HepG2 (cell line): ENCODE measurements around the gene GCH1. TPM values are rescaled to one million over a fixed set of nuclear protein-coding genes. Genes with fewer than 3 reads are reported as not detected.

ENCODE experiments used
- ATAC-seq: fragments of 200-7000 bp; cut with Tn5 transposase; 3 replicates; pipeline ENCODE4 v1.9.1; 2020; ENCODE audit warnings: mild to moderate bottlenecking, moderate library complexity
- BruUV-seq: library from RNA; stranded (reverse); fragments of 400-500 nt; replicated peaks from 2 replicates; lab custom pipeline; 2021; lab: Mats Ljungman, UMichigan
- CTCF ChIA-PET: fragments of 300-600 bp; formaldehyde crosslinking; extraction: SDS; loops from one replicate; lab custom pipeline; 2021; ENCODE audit warnings: low total read pairs, inconsistent platforms, low intra/inter-chr PET ratio; lab: Yijun Ruan, JAX
- POLR2A ChIA-PET: fragments of 350-600 bp; sonication (Branson Sonifier 250); formaldehyde crosslinking; loops from one replicate; lab custom pipeline; 2020; ENCODE audit warnings: antibody characterized with exemption, inconsistent platforms; lab: Yijun Ruan, JAX
- DNase-seq: peaks from one replicate; pipeline ENCODE4 v3.0.0-alpha.2; 2015; ENCODE audit warnings: low spot score
- FAIRE-seq: peaks from 3 replicates; lab custom pipeline; 2011; peaks lifted over from hg19 to GRCh38; lab: Jason Lieb, UNC
- H2AFZ ChIP-seq: one replicate; pipeline ENCODE4 v1.6.1; 2011; ENCODE audit warnings: low read length, inconsistent platforms
- H3K27ac ChIP-seq: fragments of 300-600 bp; 3 replicates; pipeline ENCODE4 v1.8.0; 2011; ENCODE audit warnings: mixed run types, mild to moderate bottlenecking, mixed read lengths, low read length, inconsistent platforms; ENCODE audit not compliant: insufficient read depth; ENCODE audit errors: extremely low read length
- H3K27me3 ChIP-seq, 2 experiments: fragments of 200-600 bp in 1 of 2; 2 replicates in 1 of 2; 3 replicates in 1 of 2; pipeline versions ENCODE4 v1.6.0 to v1.8.0; 2011; ENCODE audit warnings: low read length in 2 of 2, mild to moderate bottlenecking in 2 of 2, moderate library complexity in 2 of 2, inconsistent platforms in 1 of 2; ENCODE audit not compliant: insufficient read depth in 2 of 2, control insufficient read depth in 1 of 2
- H3K36me3 ChIP-seq, 2 experiments: fragments of 200-600 bp in 1 of 2; replicated peaks in 1 of 2; 2 replicates in 1 of 2; 3 replicates in 1 of 2; pipeline versions ENCODE4 v1.5.1 to v1.8.0; 2011; ENCODE audit warnings: low read length in 2 of 2, inconsistent platforms in 1 of 2; ENCODE audit not compliant: insufficient read depth in 2 of 2, control insufficient read depth in 1 of 2
- H3K4me1 ChIP-seq: 2 replicates; pipeline ENCODE4 v1.5.1; 2012; ENCODE audit warnings: low read length, inconsistent platforms; ENCODE audit not compliant: insufficient read depth
- H3K4me2 ChIP-seq: 2 replicates; pipeline ENCODE4 v1.6.0; 2011; ENCODE audit warnings: low read depth, low read length, inconsistent platforms
- H3K4me3 ChIP-seq, 3 experiments: fragments of 200-600 bp in 1 of 3; sonication (generic), shearing (Covaris generic) in 1 of 3; replicated peaks in 1 of 3; 2 replicates each; pipeline ENCODE4 v1.5.1; 2011 to 2016; ENCODE audit warnings: low read length in 3 of 3, inconsistent platforms in 2 of 3, low read depth in 2 of 3, mild to moderate bottlenecking in 2 of 3, control low read depth in 1 of 3, mixed read lengths in 1 of 3; ENCODE audit not compliant: insufficient read depth in 1 of 3
- H3K79me2 ChIP-seq: one replicate; pipeline ENCODE4 v1.6.1; 2011; ENCODE audit warnings: low read length, inconsistent platforms; ENCODE audit not compliant: insufficient read depth
- H3K9ac ChIP-seq: 2 replicates; pipeline ENCODE4 v1.6.0; 2011; ENCODE audit warnings: mild to moderate bottlenecking, low read depth, low read length, inconsistent platforms; ENCODE audit not compliant: insufficient read depth
- H3K9me3 ChIP-seq: 2 replicates; pipeline ENCODE4 v1.5.1; 2012; ENCODE audit warnings: mild to moderate bottlenecking, low read length
- H4K20me1 ChIP-seq: 2 replicates; pipeline ENCODE4 v1.6.0; 2011; ENCODE audit warnings: inconsistent platforms, mild to moderate bottlenecking, low read length, moderate library complexity; ENCODE audit not compliant: insufficient read depth
- BRCA1 ChIP-seq: sonication (generic); formaldehyde crosslinking; IDR thresholded peaks from 2 replicates; pipeline ENCODE4 v1.4.0; 2020; ENCODE audit warnings: missing genetic modification reagents
- CENPT ChIP-seq: sonication (generic); formaldehyde crosslinking; IDR thresholded peaks from 2 replicates; pipeline ENCODE4 v1.8.0; 2022; ENCODE audit warnings: low read depth, mild to moderate bottlenecking, moderate library complexity, missing genetic modification reagents
- ZNF792 ChIP-seq: IDR thresholded peaks from 2 replicates; pipeline ENCODE4 v1.6.1; 2016
- WGBS: methylation state at CpG from one replicate; pipeline ENCODE4 v1.1.6; 2017; ENCODE audit warnings: low lambda C conversion rate; 5-methylcytosine and 5-hydroxymethylcytosine counted together
- in situ Hi-C: cut with HindIII; loops from 2 replicates; pipeline ENCODE4 v1.10.0; 2017; ENCODE audit warnings: low pct_unique_long_range_greater_than_20kb; ENCODE audit not compliant: extremely low pct_ligation_motif_present
- intact Hi-C: fragments of 100-400 bp; cut with micrococcal nuclease; formaldehyde crosslinking; loops from one replicate; pipeline ENCODE4 v1.10.0; 2022; ENCODE audit not compliant: unreplicated experiment
- polyA plus RNA-seq, 8 experiments: library from polyadenylated mRNA; depleted of rRNA in 3 of 8; stranded (reverse) in 7 of 8; unstranded in 1 of 8; fragments of >200 nt; fragmentation: Illumina TruSeq in 4 of 8; extraction: Trizol in 4 of 8; gene quantifications; 2 replicates each; pipeline versions ENCODE4 v1.2.1 to v1.2.3, GENCODE V29; 2011 to 2016; ENCODE audit warnings: low read depth in 4 of 8, missing spikeins in 1 of 8, mixed read lengths in 1 of 8; ENCODE audit not compliant: insufficient read depth in 1 of 8
- total RNA-seq, 5 experiments: library from RNA; depleted of rRNA; stranded (reverse); fragments of >200 nt; fragmentation: Illumina TruSeq; extraction: Trizol; gene quantifications; 2 replicates each; pipeline ENCODE4 v1.2.3, GENCODE V29; 2016; ENCODE audit warnings: low read depth in 1 of 5
- TF ChIP-seq, protein P1 (sequence below): sonication (generic); formaldehyde crosslinking; IDR thresholded peaks from 2 replicates; pipeline ENCODE4 v1.4.0; 2020; ENCODE audit warnings: mild to moderate bottlenecking, missing genetic modification reagents
- TF ChIP-seq, protein P2 (sequence below): IDR thresholded peaks from 2 replicates; pipeline ENCODE4 v1.6.1; 2016; ENCODE audit warnings: low read depth, borderline replicate concordance
- TF ChIP-seq, protein P3 (sequence below): sonication (generic); formaldehyde crosslinking; IDR thresholded peaks from 2 replicates; pipeline ENCODE4 v1.4.0; 2020; ENCODE audit warnings: missing genetic modification reagents, borderline replicate concordance
- TF ChIP-seq, protein P4 (sequence below): sonication (generic); formaldehyde crosslinking; IDR thresholded peaks from 2 replicates; pipeline ENCODE4 v1.5.0; 2020; ENCODE audit warnings: missing genetic modification reagents

Gene GCH1
- total and polyA plus RNA-seq, 2 of the 13 experiments (the other 11 are each of a cell fraction or from before 2014, with no cell fraction given), result 15.0 to 25.2 TPM

DNA sequence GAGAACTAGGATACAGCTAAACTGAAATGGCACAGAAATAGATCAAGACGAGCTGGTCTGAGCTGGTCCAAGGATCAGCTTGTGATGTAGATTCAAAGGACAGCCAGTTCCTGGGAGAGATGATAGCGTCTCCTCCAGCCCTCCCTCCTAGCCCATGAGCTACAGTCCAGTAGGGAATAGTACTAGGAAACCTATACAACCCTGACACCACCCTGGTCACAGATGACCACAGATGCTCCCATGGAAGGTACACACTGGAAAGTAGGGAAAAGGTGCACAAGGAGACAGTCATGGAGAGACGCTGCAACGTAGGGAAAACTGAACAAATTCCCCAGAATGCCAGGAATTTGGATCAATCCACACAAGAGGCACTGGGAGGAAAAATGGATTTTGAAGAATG lies 6.9 kb downstream of the GCH1 start:
- H4K20me1 ChIP-seq, result peaks cover 1% of the 10 kb centered on the region; the same call in 1 of the 2 replicates
- peaks cover 50% of the 10 kb centered on the region for H3K79me2 ChIP-seq
- DNase-seq, result no peak
- 69% methylated on average over 4 of the region's 4 CpGs for WGBS
- H3K4me3 ChIP-seq, result no peak overlapping the region
- H3K9me3 ChIP-seq, result no peaks in the 10 kb centered on the region
- peak; percentile 69 for ATAC-seq
- ChIA-PET POLR2A (no interaction called here), CTCF (no interaction called here)
- no TSS peak for BruUV-seq
- FAIRE-seq, result no peak
- H3K36me3 ChIP-seq, result peaks cover 0 to 5% of the 10 kb centered on the region in 2 experiments; a peak in 3 of 5 replicates
- no peak overlapping the region for H3K4me2 ChIP-seq
- no peaks in the 10 kb centered on the region for H3K27me3 ChIP-seq
- in situ Hi-C loops, result no loop called here
- no peak overlapping the region for H3K27ac ChIP-seq
- H2AFZ ChIP-seq, result no peak overlapping the region
- intact Hi-C loops, result no loop called here
- TF ChIP-seq CENPT (CRISPR knock-in tag) (no peak), ZNF792 (no peak), BRCA1 (CRISPR knock-in tag) (no peak)
- TF ChIP-seq, protein P1, sequence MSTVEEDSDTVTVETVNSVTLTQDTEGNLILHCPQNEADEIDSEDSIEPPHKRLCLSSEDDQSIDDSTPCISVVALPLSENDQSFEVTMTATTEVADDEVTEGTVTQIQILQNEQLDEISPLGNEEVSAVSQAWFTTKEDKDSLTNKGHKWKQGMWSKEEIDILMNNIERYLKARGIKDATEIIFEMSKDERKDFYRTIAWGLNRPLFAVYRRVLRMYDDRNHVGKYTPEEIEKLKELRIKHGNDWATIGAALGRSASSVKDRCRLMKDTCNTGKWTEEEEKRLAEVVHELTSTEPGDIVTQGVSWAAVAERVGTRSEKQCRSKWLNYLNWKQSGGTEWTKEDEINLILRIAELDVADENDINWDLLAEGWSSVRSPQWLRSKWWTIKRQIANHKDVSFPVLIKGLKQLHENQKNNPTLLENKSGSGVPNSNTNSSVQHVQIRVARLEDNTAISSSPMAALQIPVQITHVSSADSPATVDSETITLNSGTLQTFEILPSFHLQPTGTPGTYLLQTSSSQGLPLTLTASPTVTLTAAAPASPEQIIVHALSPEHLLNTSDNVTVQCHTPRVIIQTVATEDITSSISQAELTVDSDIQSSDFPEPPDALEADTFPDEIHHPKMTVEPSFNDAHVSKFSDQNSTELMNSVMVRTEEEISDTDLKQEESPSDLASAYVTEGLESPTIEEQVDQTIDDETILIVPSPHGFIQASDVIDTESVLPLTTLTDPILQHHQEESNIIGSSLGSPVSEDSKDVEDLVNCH (CRISPR knock-in tag), result no peak
- TF ChIP-seq, protein P2, sequence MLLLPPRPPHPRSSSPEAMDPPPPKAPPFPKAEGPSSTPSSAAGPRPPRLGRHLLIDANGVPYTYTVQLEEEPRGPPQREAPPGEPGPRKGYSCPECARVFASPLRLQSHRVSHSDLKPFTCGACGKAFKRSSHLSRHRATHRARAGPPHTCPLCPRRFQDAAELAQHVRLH (CRISPR knock-in tag), result no peak
- TF ChIP-seq, protein P3, sequence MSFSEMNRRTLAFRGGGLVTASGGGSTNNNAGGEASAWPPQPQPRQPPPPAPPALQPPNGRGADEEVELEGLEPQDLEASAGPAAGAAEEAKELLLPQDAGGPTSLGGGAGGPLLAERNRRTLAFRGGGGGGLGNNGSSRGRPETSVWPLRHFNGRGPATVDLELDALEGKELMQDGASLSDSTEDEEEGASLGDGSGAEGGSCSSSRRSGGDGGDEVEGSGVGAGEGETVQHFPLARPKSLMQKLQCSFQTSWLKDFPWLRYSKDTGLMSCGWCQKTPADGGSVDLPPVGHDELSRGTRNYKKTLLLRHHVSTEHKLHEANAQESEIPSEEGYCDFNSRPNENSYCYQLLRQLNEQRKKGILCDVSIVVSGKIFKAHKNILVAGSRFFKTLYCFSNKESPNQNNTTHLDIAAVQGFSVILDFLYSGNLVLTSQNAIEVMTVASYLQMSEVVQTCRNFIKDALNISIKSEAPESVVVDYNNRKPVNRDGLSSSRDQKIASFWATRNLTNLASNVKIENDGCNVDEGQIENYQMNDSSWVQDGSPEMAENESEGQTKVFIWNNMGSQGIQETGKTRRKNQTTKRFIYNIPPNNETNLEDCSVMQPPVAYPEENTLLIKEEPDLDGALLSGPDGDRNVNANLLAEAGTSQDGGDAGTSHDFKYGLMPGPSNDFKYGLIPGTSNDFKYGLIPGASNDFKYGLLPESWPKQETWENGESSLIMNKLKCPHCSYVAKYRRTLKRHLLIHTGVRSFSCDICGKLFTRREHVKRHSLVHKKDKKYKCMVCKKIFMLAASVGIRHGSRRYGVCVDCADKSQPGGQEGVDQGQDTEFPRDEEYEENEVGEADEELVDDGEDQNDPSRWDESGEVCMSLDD (CRISPR knock-in tag), result no peak
- TF ChIP-seq, protein P4, sequence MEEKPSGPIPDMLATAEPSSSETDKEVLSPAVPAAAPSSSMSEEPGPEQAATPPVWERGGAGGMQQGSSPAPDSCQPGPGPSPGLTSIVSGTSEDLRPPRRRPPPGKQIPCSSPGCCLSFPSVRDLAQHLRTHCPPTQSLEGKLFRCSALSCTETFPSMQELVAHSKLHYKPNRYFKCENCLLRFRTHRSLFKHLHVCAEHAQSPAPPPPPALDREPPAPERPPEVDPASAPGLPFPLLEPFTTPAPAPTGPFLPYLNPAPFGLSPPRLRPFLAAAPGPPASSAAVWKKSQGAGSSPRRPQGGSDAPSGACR (CRISPR knock-in tag), result no peak
- H3K4me1 ChIP-seq, result peaks cover 35% of the 10 kb centered on the region
- H3K9ac ChIP-seq, result no peak overlapping the region
